Astrocyte (in vitro differentiated cells and primary cell): Measurements from ENCODE around the gene SELENOF. TPM values are rescaled to one million over a fixed set of nuclear protein-coding genes. Genes with fewer than 3 reads are reported as not detected.

Experiments
- DNase-seq: peaks from one replicate; pipeline ENCODE4 v3.0.0-alpha.2; 2010; ENCODE audit warnings: low read depth
- FAIRE-seq: peaks from 2 replicates; lab custom pipeline; 2011; peaks lifted over from hg19 to GRCh38; lab: Jason Lieb, UNC
- H2AFZ ChIP-seq: 2 replicates; pipeline ENCODE4 v1.6.0; 2012; ENCODE audit warnings: low read depth, low read length, inconsistent platforms
- H3K27ac ChIP-seq: 2 replicates; pipeline ENCODE4 v1.5.1; 2011; ENCODE audit warnings: low read depth, low read length, inconsistent platforms
- H3K27me3 ChIP-seq: 2 replicates; pipeline ENCODE4 v1.6.0; 2011; ENCODE audit warnings: low read length, inconsistent platforms; ENCODE audit not compliant: insufficient read depth
- H3K36me3 ChIP-seq: 2 replicates; pipeline ENCODE4 v1.5.1; 2011; ENCODE audit warnings: low read length, inconsistent platforms; ENCODE audit not compliant: insufficient read depth
- H3K4me1 ChIP-seq: 2 replicates; pipeline ENCODE4 v1.5.1; 2011; ENCODE audit warnings: low read length, inconsistent platforms; ENCODE audit not compliant: insufficient read depth
- H3K4me2 ChIP-seq: 2 replicates; pipeline ENCODE4 v1.6.0; 2012; ENCODE audit warnings: low read length, inconsistent platforms
- H3K4me3 ChIP-seq: 2 replicates; pipeline ENCODE4 v1.5.1; 2011; ENCODE audit warnings: low read depth, mild to moderate bottlenecking, low read length, inconsistent platforms; ENCODE audit not compliant: insufficient read depth
- H3K79me2 ChIP-seq: 2 replicates; pipeline ENCODE4 v1.6.0; 2012; ENCODE audit warnings: mild to moderate bottlenecking, low read length, inconsistent platforms; ENCODE audit not compliant: insufficient read depth
- H3K9ac ChIP-seq: 2 replicates; pipeline ENCODE4 v1.6.0; 2012; ENCODE audit warnings: mild to moderate bottlenecking, low read length, inconsistent platforms
- H3K9me3 ChIP-seq: 2 replicates; pipeline ENCODE4 v1.5.1; 2012; ENCODE audit warnings: low read depth, mild to moderate bottlenecking, low read length, inconsistent platforms; ENCODE audit not compliant: insufficient read depth
- H4K20me1 ChIP-seq: 2 replicates; pipeline ENCODE4 v1.6.0; 2012; ENCODE audit warnings: low read length, inconsistent platforms; ENCODE audit not compliant: insufficient read depth
- H3K27ac Mint-ChIP-seq: one replicate; pipeline ENCODE4 v1.8.0; 2021; ENCODE audit warnings: mild to moderate bottlenecking, mixed read lengths; ENCODE audit not compliant: unreplicated experiment
- H3K27me3 Mint-ChIP-seq: one replicate; pipeline ENCODE4 v1.8.0; 2021; ENCODE audit warnings: low read depth, mixed read lengths; ENCODE audit not compliant: unreplicated experiment
- H3K36me3 Mint-ChIP-seq: one replicate; pipeline ENCODE4 v1.8.0; 2021; ENCODE audit warnings: low read depth, mixed read lengths; ENCODE audit not compliant: unreplicated experiment
- H3K4me1 Mint-ChIP-seq: one replicate; pipeline ENCODE4 v1.8.0; 2021; ENCODE audit warnings: low read depth, mixed read lengths; ENCODE audit not compliant: unreplicated experiment
- H3K4me3 Mint-ChIP-seq: one replicate; pipeline ENCODE4 v1.8.0; 2021; ENCODE audit warnings: mild to moderate bottlenecking, moderate library complexity, mixed read lengths; ENCODE audit not compliant: unreplicated experiment
- H3K9me3 Mint-ChIP-seq: one replicate; pipeline ENCODE4 v1.8.0; 2021; ENCODE audit warnings: mild to moderate bottlenecking, mixed read lengths; ENCODE audit not compliant: unreplicated experiment
- CTCF ChIP-seq: IDR thresholded peaks from 2 replicates; pipeline ENCODE4 v1.5.1; 2011; ENCODE audit warnings: low read depth, mild to moderate bottlenecking, inconsistent platforms, low read length, moderate library complexity; ENCODE audit not compliant: insufficient read depth
- EZH2 ChIP-seq: IDR thresholded peaks from 2 replicates; pipeline ENCODE4 v1.6.1; 2012; ENCODE audit warnings: mild to moderate bottlenecking, low read length, inconsistent platforms; ENCODE audit not compliant: insufficient read depth
- total RNA-seq: library from RNA; stranded (reverse); gene quantifications from 2 replicates; pipeline ENCODE4 v1.2.1, GENCODE V29; 2021

The SELENOF gene
- total RNA-seq, 1 donor from 2014 or later, result 193 TPM

- no peak overlapping the region for H3K4me3 Mint-ChIP-seq
- peaks cover 54% of the 10 kb centered on the region for H3K79me2 ChIP-seq
- H3K36me3 Mint-ChIP-seq, result no peaks in the 10 kb centered on the region
- no peaks in the 10 kb centered on the region for H3K9me3 Mint-ChIP-seq
- DNase-seq, result no peak
- peaks cover 17% of the 10 kb centered on the region for H3K4me1 Mint-ChIP-seq
- H3K27ac Mint-ChIP-seq, result no peak overlapping the region
- H3K27ac ChIP-seq, result no peak overlapping the region
- H3K9me3 ChIP-seq, result no peaks in the 10 kb centered on the region
- TF ChIP-seq CTCF (no peak), EZH2 (no peak)
- H3K27me3 Mint-ChIP-seq, result no peaks in the 10 kb centered on the region
- H3K4me1 ChIP-seq, result no peaks in the 10 kb centered on the region
- no peak overlapping the region for H3K9ac ChIP-seq
- no peaks in the 10 kb centered on the region for H3K27me3 ChIP-seq
- no peak for FAIRE-seq
- peaks cover 10% of the 10 kb centered on the region for H4K20me1 ChIP-seq
- H3K4me2 ChIP-seq, result no peak overlapping the region
- H2AFZ ChIP-seq, result no peak overlapping the region
- no peak overlapping the region for H3K4me3 ChIP-seq
- no peaks in the 10 kb centered on the region for H3K36me3 ChIP-seq
These were observed 24.5 kb upstream of the SELENOF start for GRCh38 chr1:86938450-86938849.

DNA sequence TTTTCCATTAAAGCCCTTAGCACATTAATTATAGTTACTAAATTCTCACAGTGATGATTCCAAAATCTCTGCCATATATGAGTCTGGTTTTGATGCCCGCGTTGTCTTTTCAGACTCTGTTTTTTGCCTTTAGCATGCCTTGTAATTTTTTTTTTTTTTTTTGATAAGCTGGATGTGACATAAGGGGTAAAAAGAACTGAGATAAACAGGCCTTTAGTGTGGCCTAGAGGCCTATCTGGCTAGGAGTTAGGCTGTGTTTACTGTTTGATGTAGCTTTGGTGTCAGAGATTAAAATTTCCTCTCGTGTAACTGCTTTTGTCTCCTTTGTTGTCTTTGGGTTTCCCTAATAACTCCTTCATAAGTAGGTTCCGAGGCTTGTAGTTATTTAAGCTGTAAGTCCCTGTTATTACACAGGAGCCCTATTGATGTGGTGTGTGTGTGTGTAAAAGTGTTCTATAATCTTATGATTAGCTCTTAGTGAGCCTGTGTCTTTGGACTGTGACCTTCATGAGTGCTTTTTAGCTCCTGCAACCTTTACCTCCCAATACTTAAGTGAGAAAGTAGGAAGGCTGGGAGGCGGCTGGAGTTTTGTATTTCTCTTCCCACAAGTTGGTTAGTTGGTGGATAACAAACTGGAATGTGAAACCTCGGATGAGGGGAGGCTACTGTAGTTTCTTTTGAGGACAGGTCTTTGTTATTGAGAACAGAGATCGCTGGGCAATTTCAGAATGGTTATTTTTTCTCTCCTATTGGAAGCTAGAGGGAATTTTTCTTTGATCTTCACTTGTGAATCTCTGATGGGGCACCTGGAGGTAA, 19.8 kb upstream of the SELENOF start:
- Histone ChIP-seq H3K79me2 (peaks cover 33% of the 10 kb centered on the region), H3K27ac (no peak overlapping the region), H3K36me3 (no peaks in the 10 kb centered on the region), H3K9ac (no peak overlapping the region), H3K4me3 (no peak overlapping the region), H3K4me1 (no peaks in the 10 kb centered on the region), H4K20me1 (no peaks in the 10 kb centered on the region), H3K27me3 (no peaks in the 10 kb centered on the region), H2AFZ (no peak overlapping the region), H3K9me3 (no peaks in the 10 kb centered on the region), H3K4me2 (no peak overlapping the region)
- Mint-ChIP-seq H3K9me3 (no peaks in the 10 kb centered on the region), H3K4me1 (peaks cover 17% of the 10 kb centered on the region), H3K4me3 (peak overlapping the region; percentile 45), H3K27ac (peak overlapping the region; percentile 85), H3K27me3 (no peaks in the 10 kb centered on the region), H3K36me3 (no peaks in the 10 kb centered on the region)
- no peak for FAIRE-seq
- DNase-seq, result no peak
- TF ChIP-seq EZH2 (no peak), CTCF (no peak)

- FAIRE-seq (no peak), DNase-seq (no peak)
- Histone ChIP-seq H3K27me3 (no peaks in the 10 kb centered on the region), H3K4me3 (no peak overlapping the region), H3K4me1 (no peaks in the 10 kb centered on the region), H4K20me1 (no peaks in the 10 kb centered on the region), H3K27ac (no peak overlapping the region), H3K9ac (no peak overlapping the region), H3K36me3 (no peaks in the 10 kb centered on the region), H3K4me2 (no peak overlapping the region), H3K9me3 (no peaks in the 10 kb centered on the region), H2AFZ (no peak overlapping the region), H3K79me2 (peaks cover 32% of the 10 kb centered on the region)
- TF ChIP-seq EZH2 (no peak), CTCF (no peak)
- Mint-ChIP-seq H3K27ac (no peak overlapping the region), H3K36me3 (no peaks in the 10 kb centered on the region), H3K4me1 (peaks cover 13% of the 10 kb centered on the region), H3K4me3 (no peak overlapping the region), H3K9me3 (no peaks in the 10 kb centered on the region), H3K27me3 (no peaks in the 10 kb centered on the region)
These were observed 19.1 kb upstream of the SELENOF start for GRCh38 chr1:86933051-86933450.
